SK-N-MC (cell line): ENCODE measurements around the gene PPP1R7.

Experiments
- EZH2 ChIP-seq: fragments of 200-600 bp; sonication (generic); IDR thresholded peaks from one replicate; pipeline ENCODE4 v1.6.1; 2017; ENCODE audit warnings: antibody characterized with exemption
- FOXP2 ChIP-seq: optimal IDR thresholded peaks from 2 replicates; pipeline ENCODE3; 2011; ENCODE audit warnings: mild to moderate bottlenecking, moderate library complexity; ENCODE audit not compliant: insufficient read depth; ENCODE audit errors: extremely low read length, control extremely low read depth
- POLR2AphosphoS5 ChIP-seq: IDR thresholded peaks from 2 replicates; pipeline ENCODE4 v1.6.1; 2012; ENCODE audit warnings: mild to moderate bottlenecking, low read depth, low read length, borderline replicate concordance

GRCh38 chr2:241116606-241117560, 33.4 kb upstream of the PPP1R7 start:
- TF ChIP-seq EZH2 (no peak), POLR2AphosphoS5 (no peak), FOXP2 (no peak)
